ENCODE data around the gene RTL5. TPM values are rescaled to one million over a fixed set of nuclear protein-coding genes. Genes with fewer than 3 reads are reported as not detected.

RTL5 gene
- total RNA-seq, 4 donors from 2014 or later, result 3.6 to 6.6 (median 5.9) TPM

DNA sequence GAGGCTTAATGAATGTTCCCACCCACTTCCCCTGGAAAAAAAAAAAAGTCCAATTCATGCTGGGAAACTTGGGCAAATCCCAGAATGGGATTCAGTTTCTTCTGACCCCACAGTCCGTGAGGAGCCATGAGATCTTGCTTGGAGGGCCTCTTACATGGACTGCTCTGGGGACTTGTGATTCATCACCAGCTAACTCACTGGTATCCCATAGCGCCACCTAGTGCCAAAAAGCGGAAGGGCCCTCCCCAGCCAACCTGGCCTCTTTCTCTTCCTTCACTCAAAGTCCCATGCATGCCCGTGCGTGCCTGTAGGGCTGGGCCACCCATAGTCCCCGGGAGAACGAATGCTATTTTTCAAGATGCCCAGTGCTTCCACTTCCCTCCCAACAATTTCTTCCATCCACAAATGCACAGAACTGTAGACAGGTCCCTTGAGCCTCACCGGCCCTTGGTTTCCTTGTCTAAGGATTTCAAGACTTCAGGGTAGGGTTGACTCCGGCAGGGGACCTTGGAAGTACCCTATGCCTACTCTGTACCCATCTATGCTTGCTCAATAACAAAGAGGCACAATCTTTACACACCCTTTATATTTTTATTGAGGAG, 5.1 kb downstream of the RTL5 start:
- peak; percentile 82 to 84 for DNase-seq
- Histone ChIP-seq H3K9me3 (no peaks in the 10 kb centered on the region), H3K4me3 (replicated peaks in 1 of 3) (no peak overlapping the region), H3K36me3 (no peaks in the 10 kb centered on the region), H3K27me3 (no peaks in the 10 kb centered on the region), H3K4me1 (peaks cover 13 to 53% of the 10 kb centered on the region in 2 donors), H3K27ac (peak overlapping the region; percentile 65 to 66 (median 65))
- no peak for TF ChIP-seq POLR2A (IDR thresholded peaks at IDR 0.05)
- TF ChIP-seq, protein P1, sequence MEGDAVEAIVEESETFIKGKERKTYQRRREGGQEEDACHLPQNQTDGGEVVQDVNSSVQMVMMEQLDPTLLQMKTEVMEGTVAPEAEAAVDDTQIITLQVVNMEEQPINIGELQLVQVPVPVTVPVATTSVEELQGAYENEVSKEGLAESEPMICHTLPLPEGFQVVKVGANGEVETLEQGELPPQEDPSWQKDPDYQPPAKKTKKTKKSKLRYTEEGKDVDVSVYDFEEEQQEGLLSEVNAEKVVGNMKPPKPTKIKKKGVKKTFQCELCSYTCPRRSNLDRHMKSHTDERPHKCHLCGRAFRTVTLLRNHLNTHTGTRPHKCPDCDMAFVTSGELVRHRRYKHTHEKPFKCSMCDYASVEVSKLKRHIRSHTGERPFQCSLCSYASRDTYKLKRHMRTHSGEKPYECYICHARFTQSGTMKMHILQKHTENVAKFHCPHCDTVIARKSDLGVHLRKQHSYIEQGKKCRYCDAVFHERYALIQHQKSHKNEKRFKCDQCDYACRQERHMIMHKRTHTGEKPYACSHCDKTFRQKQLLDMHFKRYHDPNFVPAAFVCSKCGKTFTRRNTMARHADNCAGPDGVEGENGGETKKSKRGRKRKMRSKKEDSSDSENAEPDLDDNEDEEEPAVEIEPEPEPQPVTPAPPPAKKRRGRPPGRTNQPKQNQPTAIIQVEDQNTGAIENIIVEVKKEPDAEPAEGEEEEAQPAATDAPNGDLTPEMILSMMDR (IDR thresholded peaks at IDR 0.05), result peak; percentile 49 to 80 (median 74)
- WGBS, 2 donors, result 17 to 21% methylated on average over 9 of the region's 9 CpGs
- intact Hi-C loops (cut with DNase I), result no loop called here

- Histone ChIP-seq H3K27ac (peak overlapping the region; percentile 65 to 66 (median 65)), H3K27me3 (no peaks in the 10 kb centered on the region), H3K4me3 (replicated peaks in 1 of 3) (no peak overlapping the region), H3K36me3 (no peaks in the 10 kb centered on the region), H3K4me1 (peaks cover 17 to 59% of the 10 kb centered on the region in 2 donors), H3K9me3 (no peaks in the 10 kb centered on the region)
- intact Hi-C loops (cut with DNase I), result no loop called here
- DNase-seq, result peak; percentile 59 to 60
- WGBS, 2 donors, result 24 to 27% methylated on average over 3 of the region's 3 CpGs
- TF ChIP-seq POLR2A (IDR thresholded peaks at IDR 0.05), result no peak
- TF ChIP-seq, protein P1 (IDR thresholded peaks at IDR 0.05), result no peak
These were observed 5.7 kb downstream of the RTL5 start for GRCh38 chrX:72126048-72126415.

- peak; percentile 57 to 59 for DNase-seq
- Histone ChIP-seq H3K27ac (peak overlapping the region; percentile 51 to 66 (median 65)), H3K27me3 (no peaks in the 10 kb centered on the region), H3K9me3 (no peaks in the 10 kb centered on the region), H3K4me3 (replicated peaks in 1 of 3) (no peak overlapping the region), H3K4me1 (peaks cover 20 to 60% of the 10 kb centered on the region in 2 donors), H3K36me3 (no peaks in the 10 kb centered on the region)
- intact Hi-C loops (cut with DNase I), result no loop called here
- 30 to 47% methylated on average over 2 to 5 of the region's 6 CpGs for WGBS, 2 donors
- TF ChIP-seq, protein P1 (IDR thresholded peaks at IDR 0.05), result no peak
- no peak for TF ChIP-seq POLR2A (IDR thresholded peaks at IDR 0.05)
These were observed 6.2 kb downstream of the RTL5 start for GRCh38 chrX:72125331-72126047.

DNA sequence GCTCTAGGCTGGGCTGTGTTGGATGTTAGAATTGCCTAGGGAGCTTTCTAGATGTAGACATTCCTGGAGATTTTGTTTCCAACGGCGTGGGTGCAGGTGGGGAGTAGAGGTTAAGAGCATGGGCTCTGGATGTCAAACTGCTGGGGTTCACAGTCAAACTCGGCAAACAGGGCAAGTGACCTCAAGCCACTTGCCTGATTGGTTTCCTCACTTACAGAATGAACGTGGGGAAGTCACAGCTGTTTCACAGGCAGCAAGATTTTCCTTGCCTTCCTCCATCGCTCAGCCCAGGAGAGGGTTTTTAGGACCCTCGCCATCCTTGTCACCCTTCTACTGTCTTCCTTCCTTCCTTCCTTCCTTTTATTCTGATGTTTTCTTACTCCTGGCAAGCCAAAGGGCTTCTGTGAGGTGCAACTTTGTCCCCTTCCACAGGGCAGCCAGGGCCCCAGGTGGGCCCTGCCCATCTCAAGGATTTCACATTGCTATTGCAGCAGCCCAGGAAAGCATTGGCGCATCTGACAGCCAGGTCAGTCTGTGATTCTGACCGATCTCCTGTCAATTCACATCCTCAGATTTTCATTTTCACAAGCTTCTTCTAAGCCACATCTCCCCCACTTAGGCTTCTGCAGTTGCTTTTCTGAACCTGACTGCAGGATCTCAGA, 7.0 kb downstream of the RTL5 start:
- no peak for DNase-seq
- H3K9me3 ChIP-seq, result no peaks in the 10 kb centered on the region
- intact Hi-C loops (cut with DNase I), result no loop called here
- H3K27me3 ChIP-seq, result no peaks in the 10 kb centered on the region
- peak overlapping the region; percentile 51 to 72 (median 72) for H3K27ac ChIP-seq
- no peak overlapping the region for H3K4me3 ChIP-seq (replicated peaks in 1 of 3)
- TF ChIP-seq POLR2A (IDR thresholded peaks at IDR 0.05), result no peak
- TF ChIP-seq, protein P1 (IDR thresholded peaks at IDR 0.05), result no peak
- H3K36me3 ChIP-seq, result no peaks in the 10 kb centered on the region
- H3K4me1 ChIP-seq, result peaks cover 20 to 60% of the 10 kb centered on the region in 2 donors
- 70 to 78% methylated on average over 8 of the region's 8 CpGs for WGBS, 2 donors

Measured in thyroid gland (tissue), 4 donors.